ENCODE results near the gene CAPN3.

CAPN3 gene

GRCh38 chr15:42358141-42358540 is 1.2 kb upstream of the CAPN3 start:
- no peak for DNase-seq

GRCh38 chr15:42359985-42360384 is 684 bp downstream of the CAPN3 start:
- no peak for DNase-seq

- DNase-seq: no peak
These were observed 1.3 kb downstream of the CAPN3 start for GRCh38 chr15:42360535-42361112.

- no peak for DNase-seq
These were observed 4.2 kb downstream of the CAPN3 start for GRCh38 chr15:42363487-42363886.

- no peak for DNase-seq
These were observed 4.6 kb downstream of the CAPN3 start for GRCh38 chr15:42363942-42364341.

- peak; percentile 23 to 64 for DNase-seq
These were observed 5.2 kb downstream of the CAPN3 start for GRCh38 chr15:42364529-42364928.

- no peak for DNase-seq
These were observed 6.7 kb downstream of the CAPN3 start for GRCh38 chr15:42365921-42366550.

GRCh38 chr15:42367041-42367440 is 7.7 kb downstream of the CAPN3 start:
- no peak for DNase-seq

GRCh38 chr15:42368096-42368495 is 8.8 kb downstream of the CAPN3 start:
- DNase-seq: no peak

GRCh38 chr15:42371096-42371495 is 11.8 kb downstream of the CAPN3 start:
- DNase-seq: no peak

GRCh38 chr15:42373274-42373673 is 14.0 kb downstream of the CAPN3 start:
- no peak for DNase-seq

- DNase-seq: no peak
These were observed 14.6 kb downstream of the CAPN3 start for GRCh38 chr15:42373936-42374335.

GRCh38 chr15:42374810-42375209 is 15.5 kb downstream of the CAPN3 start:
- DNase-seq: no peak

- no peak for DNase-seq
These were observed 16.0 kb downstream of the CAPN3 start for GRCh38 chr15:42375252-42375651.

GRCh38 chr15:42375941-42376340 is 16.6 kb downstream of the CAPN3 start:
- no peak for DNase-seq

- DNase-seq: no peak
These were observed 18.7 kb downstream of the CAPN3 start for GRCh38 chr15:42378011-42378410.

GRCh38 chr15:42384597-42384996 is 25.3 kb downstream of the CAPN3 start:
- no peak for DNase-seq

GRCh38 chr15:42385206-42385979 is 26.1 kb downstream of the CAPN3 start:
- peak; percentile 33 to 40 for DNase-seq

- no peak for DNase-seq
These were observed 26.8 kb downstream of the CAPN3 start for GRCh38 chr15:42385980-42386700.

- no peak for DNase-seq
These were observed 28.3 kb downstream of the CAPN3 start for GRCh38 chr15:42387603-42388002.

GRCh38 chr15:42392309-42393024 is 33.2 kb downstream of the CAPN3 start:
- DNase-seq: no peak

- DNase-seq: no peak
These were observed 34.8 kb downstream of the CAPN3 start for GRCh38 chr15:42394106-42394505.

GRCh38 chr15:42395838-42396237 is 36.5 kb downstream of the CAPN3 start:
- DNase-seq: no peak
